NCI-H2171 (cell line): Measurements from ENCODE around the gene ZCCHC12.

Experiments used
- DNase-seq: peaks from one replicate; lab custom pipeline; 2025; lab: John Stamatoyannopoulos, UW

Gene ZCCHC12

GRCh38 chrX:118867251-118867650, 43.6 kb downstream of the ZCCHC12 start:
- no peak for DNase-seq

GRCh38 chrX:118872102-118872566, 48.5 kb downstream of the ZCCHC12 start:
- no peak for DNase-seq
